Measurements from ENCODE around the gene AMBP.

DNA sequence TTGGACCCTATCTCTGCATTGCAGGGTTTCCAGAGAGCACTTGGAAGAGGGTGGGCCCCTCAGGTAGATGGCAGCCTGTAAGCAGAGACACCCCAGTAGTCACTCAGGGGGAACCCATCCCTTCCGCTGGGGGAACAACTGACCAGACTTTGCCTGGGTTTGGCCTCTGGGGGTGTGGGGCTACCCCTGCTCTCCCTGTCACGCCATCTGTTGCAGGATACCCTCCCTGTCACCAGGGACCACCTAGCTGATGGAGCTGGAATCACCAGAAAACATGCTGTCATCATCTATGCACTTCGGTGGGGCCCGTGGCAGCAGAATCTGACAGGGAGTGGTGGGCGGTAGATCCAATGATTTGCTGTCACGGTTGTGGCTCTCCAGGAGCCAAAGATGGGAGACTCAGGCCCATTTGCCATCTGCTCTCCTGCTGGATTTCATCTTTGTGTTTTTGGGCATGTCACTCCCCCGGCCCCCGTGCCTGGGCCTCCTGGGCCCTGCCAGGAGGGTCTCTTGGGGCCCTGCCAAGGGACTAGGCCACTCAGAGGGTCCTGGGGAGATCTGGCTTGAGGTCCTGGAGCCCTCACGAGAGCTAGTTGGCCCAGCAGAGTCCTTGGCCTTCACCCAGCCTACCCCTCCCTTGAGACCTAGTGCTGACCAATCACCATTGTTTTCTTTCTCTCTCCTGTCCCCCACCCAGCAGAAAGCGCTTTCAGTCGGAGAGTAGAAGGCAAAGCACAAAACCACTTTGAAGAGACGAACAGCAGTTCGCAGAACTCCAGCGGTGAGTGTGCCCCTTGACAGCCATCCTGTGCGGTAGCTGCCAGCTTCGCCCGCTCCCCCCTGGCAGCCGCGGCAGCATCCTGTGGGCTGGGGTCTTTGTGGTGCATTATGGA, 45.9 kb downstream of the AMBP start:
- TF ChIP-seq, protein P1, sequence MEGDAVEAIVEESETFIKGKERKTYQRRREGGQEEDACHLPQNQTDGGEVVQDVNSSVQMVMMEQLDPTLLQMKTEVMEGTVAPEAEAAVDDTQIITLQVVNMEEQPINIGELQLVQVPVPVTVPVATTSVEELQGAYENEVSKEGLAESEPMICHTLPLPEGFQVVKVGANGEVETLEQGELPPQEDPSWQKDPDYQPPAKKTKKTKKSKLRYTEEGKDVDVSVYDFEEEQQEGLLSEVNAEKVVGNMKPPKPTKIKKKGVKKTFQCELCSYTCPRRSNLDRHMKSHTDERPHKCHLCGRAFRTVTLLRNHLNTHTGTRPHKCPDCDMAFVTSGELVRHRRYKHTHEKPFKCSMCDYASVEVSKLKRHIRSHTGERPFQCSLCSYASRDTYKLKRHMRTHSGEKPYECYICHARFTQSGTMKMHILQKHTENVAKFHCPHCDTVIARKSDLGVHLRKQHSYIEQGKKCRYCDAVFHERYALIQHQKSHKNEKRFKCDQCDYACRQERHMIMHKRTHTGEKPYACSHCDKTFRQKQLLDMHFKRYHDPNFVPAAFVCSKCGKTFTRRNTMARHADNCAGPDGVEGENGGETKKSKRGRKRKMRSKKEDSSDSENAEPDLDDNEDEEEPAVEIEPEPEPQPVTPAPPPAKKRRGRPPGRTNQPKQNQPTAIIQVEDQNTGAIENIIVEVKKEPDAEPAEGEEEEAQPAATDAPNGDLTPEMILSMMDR (IDR thresholded peaks at IDR 0.05; ENCODE audit: borderline replicate concordance, extremely low read depth, low read length, poor library complexity, severe bottlenecking): no peak
- no peak for TF ChIP-seq EZH2 (IDR thresholded peaks at IDR 0.05; ENCODE audit: borderline replicate concordance, low read depth, low read length, severe bottlenecking)

All from DND-41 (cell line).